H1 (cell line): ENCODE data around the gene LRBA. TPM values are rescaled to one million over a fixed set of nuclear protein-coding genes. Genes with fewer than 3 reads are reported as not detected.

ENCODE experiments used
- CHD7 ChIP-seq: fragments of 300-600 bp; sonication (generic); IDR thresholded peaks from 2 replicates; pipeline ENCODE4 v1.7.1; 2012; ENCODE audit warnings: low read length, moderate library complexity, mild to moderate bottlenecking, inconsistent platforms; ENCODE audit not compliant: insufficient replicate concordance
- RAD21 ChIP-seq, 2 experiments: IDR thresholded peaks in 1 of 2; conservative IDR thresholded peaks in 1 of 2; 2 replicates each; pipeline ENCODE4 v1.6.1; 2011; ENCODE audit warnings: low read depth in 2 of 2, low read length in 2 of 2, improper control_type of control experiment in 1 of 2, inconsistent platforms in 1 of 2, mild to moderate bottlenecking in 1 of 2, moderate library complexity in 1 of 2
- polyA plus RNA-seq, 7 experiments: library from polyadenylated mRNA; depleted of rRNA in 3 of 7; stranded (reverse) in 5 of 7; unstranded in 2 of 7; fragments of >200 nt in 5 of 7; fragments of 200-250 nt in 2 of 7; gene quantifications; 1 replicate in 5 of 7; 2 replicates in 1 of 7; 4 replicates in 1 of 7; pipeline versions ENCODE4 v1.2.1 to v1.2.3, GENCODE V29; 2011 to 2013; ENCODE audit warnings: missing spikeins in 2 of 7, mixed read lengths in 2 of 7
- total RNA-seq: library from RNA; stranded (reverse); fragmentation: NEBNext Ultra II Directional; extraction: Animal tissue kit (Norgen Biotek cat#: 25700); gene quantifications from 2 replicates; pipeline ENCODE4 v1.2.1, GENCODE V29; 2021

Gene LRBA
- total and polyA plus RNA-seq, 2 of the 8 experiments (the other 6 are each of a cell fraction or from before 2014, with no cell fraction given): 54.6 to 83.2 TPM

- TF ChIP-seq CHD7 (no peak), RAD21 (IDR thresholded peaks at IDR 0.05 in 1 of 2, conservative IDR thresholded peaks at IDR 0.05 in 1 of 2; ENCODE audit: low read depth in 2 of 2, low read length in 2 of 2) (peak; percentile 38 to 52)
Measured at GRCh38 chr4:150259861-150260567, 755.1 kb downstream of the LRBA start (continued).
